ENCODE data around the gene CEACAM8. TPM values are rescaled to one million over a fixed set of nuclear protein-coding genes. Genes with fewer than 3 reads are reported as not detected.
"Not testable (repeated sequence)": the region's sequence is repeated elsewhere in the genome, so short reads cannot be mapped to it uniquely, and the experiment has no call there.

CEACAM8 gene
- total RNA-seq, 1 donor from 2014 or later: 0.13 TPM

DNA sequence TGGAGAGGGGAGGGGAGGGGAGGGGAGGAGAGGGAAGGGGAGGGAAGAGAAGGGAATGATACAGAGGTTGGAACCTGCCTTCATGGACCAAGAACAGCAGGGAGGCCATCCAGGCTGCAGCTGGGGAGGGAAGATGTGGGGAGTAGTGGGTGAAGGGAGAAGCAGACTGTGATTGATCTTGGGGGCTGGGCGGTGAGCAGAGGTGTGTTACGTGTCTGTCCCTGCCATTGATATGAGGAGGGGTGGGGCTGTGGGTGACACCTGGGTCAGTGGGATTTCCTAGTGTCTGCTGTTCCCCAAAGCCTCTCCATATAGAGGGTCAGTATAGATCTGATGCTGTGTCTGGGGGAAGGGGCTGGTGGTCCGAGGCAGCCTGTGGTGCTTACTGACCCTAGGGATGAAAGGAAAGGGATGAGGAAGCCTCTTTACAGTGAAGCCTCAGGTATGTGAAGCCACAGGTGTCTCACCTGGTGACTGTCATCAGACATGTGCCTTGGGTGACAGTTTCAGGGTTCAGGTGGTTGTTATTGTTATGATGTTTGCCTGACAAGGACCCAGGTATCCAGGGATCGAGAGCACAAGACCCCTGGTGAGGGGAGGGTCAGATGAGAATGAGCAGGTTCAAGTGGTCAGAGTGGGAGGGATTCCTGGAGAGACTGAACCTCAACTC lies 47.8 kb downstream of the CEACAM8 start:
- peak; percentile 53 for DNase-seq (ENCODE audit: low spot score)

DNA sequence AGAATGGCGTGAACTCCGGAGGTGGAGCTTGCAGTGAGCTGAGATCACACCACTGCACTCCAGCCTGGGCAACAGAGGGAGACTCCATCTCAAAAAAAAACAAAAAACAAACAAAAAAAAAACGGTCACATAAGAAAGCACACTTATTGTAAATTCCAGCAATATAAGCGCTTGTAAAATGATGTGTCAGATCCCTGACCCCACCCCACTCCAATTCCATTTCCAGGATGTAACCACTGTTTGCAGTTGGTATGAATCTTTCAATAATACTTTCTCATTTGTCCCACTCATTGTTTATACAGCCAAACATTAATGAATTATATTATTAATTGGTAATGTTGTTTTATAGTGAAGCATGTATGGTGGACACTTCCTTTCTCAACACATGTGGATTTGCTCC lies 50.6 kb downstream of the CEACAM8 start:
- DNase-seq (ENCODE audit: low spot score): no peak

DNA sequence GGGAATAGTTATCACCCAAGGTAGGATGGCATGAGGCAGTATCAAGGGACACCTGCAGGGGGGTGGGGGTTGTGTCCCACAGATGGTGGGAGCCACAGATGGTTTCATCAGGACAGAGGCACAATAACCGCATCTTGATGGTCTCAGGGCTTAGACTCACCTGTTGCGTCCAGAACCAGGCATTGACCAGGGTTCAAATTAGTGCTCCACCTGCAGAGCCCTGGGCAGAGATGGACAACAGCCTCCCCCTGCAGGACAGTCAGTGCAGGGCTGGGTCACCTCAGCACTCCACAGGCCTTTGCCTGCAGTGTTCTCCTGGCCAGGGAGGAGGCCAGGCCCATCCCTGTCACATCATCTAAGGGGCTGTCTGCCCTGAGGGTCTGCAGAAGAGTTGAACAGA lies 51.9 kb downstream of the CEACAM8 start:
- peak; percentile 41 for DNase-seq (ENCODE audit: low spot score)

DNA sequence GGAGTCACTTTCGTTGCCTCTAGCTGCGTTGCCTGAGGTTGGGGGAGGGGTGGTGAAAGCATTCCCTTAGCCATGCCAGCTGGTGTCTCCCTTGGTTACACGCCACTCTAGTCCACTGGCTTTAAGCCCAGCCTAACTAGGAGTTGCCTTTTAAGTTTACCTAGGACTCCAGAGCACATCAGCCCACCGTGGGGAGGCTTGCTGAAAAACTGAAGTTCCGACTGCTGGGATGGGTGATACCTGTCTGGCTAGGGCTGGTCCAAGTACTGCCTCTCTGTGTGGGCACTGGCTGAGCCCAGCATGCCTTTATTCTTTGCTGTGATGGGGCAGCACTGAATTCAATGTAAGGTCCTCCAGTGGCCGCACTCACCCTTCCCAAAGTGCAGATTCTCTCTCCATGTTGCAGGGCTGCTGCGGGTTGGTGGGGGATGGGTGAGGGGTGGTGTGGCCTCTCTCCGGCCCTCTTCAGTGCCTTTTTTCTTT lies 54.6 kb downstream of the CEACAM8 start:
- peak; percentile 55 for DNase-seq (ENCODE audit: low spot score)

DNA sequence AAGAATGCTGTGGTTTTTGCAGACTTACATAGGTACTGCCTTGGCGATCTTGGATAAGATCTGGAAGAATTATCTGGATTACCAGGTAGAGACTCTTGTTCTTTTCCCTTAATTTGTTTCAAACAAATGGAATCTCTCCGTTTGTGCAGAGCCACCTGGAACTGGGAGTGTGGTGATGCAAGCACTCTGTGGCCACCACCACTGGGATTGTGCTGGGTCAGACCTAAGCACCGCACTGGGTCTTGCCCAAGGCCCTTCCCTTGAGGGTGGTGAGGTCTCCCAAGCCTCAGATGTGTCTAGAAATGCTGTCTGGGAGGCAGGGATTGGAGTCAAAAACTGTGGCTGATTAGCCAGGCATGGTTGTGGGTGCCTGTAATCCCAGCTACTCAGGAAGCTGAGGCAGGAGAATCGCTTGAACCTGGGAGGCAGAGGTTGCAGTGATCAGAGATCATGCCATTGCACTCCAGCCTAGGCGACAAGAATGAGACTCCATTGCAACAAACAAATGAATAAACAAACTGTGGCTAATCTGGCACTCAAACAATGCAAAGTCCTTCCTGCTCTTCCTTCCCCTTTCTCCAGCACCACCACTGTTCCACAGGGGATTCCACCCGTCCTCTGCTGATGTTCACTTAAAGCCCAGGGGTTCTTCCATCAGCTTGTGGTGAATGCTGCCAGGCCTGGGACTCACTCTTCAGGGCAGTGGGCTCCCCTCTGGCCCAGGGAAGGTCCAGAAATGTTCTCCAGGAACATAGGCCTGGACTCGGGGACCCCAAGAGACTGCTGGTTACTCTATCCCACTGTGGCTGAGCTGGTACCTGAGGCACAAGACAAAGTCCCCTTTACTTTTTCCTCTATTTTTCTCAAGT lies 55.6 kb downstream of the CEACAM8 start:
- peak; percentile 51 for DNase-seq (ENCODE audit: low spot score)

DNA sequence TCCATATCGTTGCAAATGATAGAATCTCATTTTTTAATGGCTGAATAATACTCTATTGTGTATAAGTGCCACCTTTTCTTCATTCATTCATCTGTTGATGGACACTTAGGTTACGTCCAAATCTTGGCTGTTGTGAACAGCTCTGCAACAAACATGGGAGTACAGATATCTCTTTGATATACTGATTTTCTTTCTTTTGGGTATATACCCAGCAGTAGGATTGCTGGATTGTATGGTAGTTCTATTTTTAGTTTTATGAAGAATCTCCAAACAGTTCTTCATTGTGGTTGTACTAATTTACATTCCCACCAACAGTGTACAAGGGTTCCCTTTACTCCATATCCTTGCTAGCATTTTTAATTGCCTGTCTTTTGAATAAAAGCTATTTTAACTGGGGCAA lies 59.4 kb downstream of the CEACAM8 start:
- DNase-seq (ENCODE audit: low spot score): not testable (repeated sequence)

DNA sequence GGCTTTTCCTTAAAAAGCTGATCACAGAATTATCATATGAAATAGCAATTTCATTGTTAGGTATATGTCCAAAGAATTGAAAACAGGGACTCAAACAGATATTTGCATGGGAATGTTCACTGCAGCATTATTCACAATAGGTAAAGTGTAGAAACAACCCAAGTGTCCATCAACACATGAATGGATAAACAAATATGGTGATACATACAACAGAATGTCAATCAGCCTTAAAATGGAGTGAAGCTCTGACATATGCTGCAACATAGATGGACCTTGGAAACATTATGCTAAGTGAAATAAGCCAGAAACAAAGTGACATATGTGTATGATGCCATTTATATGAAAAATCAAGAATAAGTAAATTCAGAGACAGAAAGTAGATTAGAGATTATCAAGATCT lies 60.3 kb downstream of the CEACAM8 start:
- no peak for DNase-seq (ENCODE audit: low spot score)

DNA sequence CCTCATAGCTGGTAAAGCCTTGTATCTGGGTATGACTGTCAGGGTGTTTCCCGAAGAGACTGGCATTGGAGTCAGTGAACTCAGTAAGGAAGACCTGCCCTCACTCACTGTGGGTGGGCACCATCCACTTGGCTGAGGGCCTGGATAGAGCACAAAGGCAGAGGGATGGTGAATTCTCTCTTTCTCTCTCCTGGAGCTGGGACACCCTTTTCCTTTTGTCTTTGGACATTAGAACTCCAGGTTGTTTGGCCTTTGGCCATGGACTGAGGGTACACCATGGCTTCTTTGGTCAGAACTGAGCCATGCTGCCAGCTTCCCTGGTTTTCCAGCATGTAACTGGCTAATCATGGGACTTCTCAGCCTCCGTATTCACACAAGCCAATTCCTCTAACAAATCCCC lies 61.8 kb downstream of the CEACAM8 start:
- peak; percentile 60 for DNase-seq (ENCODE audit: low spot score)

DNA sequence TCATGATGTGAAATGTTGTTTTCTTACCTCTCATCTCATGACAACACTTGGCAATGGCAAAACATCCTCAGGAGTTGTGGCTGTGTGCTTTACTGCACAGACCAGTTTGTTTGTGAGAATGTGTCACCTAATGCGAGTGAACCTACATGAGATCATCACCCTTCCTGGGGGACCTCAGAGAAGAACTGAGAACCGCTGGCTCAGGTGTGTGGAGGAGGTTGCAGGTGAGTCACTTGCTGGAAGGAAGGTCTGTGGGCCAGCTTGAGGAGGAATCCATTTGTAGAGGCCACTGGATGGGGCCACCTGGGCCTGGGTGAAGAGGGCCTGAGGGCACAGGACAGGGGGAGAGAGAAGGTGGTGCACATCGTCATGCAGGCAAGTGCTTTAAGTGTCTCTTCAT lies 63.4 kb downstream of the CEACAM8 start:
- DNase-seq (ENCODE audit: low spot score): peak; percentile 69

Other genes starting within 250 kb of the CEACAM8 start
- 2.2 TPM for gene CNFN, start 204.6 kb downstream of the CEACAM8 start, total RNA-seq
- 1,893 TPM for gene LIPE, start 167.5 kb downstream of the CEACAM8 start, total RNA-seq
- not detected for gene CXCL17, start 152.0 kb downstream of the CEACAM8 start, total RNA-seq
- gene CEACAM1, start 66.4 kb downstream of the CEACAM8 start, total RNA-seq: 25.6 TPM
- not detected for gene PSG3, start 145.6 kb upstream of the CEACAM8 start, total RNA-seq
- not detected for gene PSG8, start 170.8 kb upstream of the CEACAM8 start, total RNA-seq

Measured in mesenteric fat pad (tissue), 1 donor.